Measurements from ENCODE around the gene TOMM5.

TOMM5 gene

DNA sequence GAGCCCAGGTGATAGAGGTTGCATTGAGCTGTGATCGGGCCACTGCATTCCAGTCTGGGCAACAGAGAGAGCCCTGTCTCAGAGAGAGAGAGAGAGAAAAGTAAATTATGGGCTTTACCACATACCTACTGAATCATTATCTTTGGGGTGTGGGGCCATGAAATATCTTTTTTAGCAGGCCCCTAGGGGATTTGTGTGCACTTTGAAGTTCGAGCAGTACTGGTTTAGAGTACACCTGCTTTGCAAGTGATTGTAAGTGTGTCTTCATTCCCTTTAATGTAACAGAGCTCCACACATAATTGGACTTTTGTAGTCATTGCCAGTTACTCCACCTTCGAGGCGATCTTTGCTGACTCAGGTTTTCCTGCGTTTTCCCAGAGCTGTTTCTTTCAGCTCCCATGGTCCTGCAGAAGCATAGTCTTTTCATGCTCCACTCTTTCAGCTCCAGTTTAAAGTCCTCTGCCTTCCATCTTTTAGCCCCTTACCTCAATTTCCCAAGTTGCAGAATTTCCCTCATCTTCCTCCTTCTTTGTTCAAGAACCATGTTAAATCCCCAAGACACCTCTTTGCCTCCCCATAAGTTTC is 34.4 kb upstream of the TOMM5 start:
- TF ChIP-seq TAF1 (IDR thresholded peaks at IDR 0.05; ENCODE audit: borderline replicate concordance, insufficient read depth, low read length) = no peak
- no peak for TF ChIP-seq SIN3A (IDR thresholded peaks at IDR 0.05; ENCODE audit: borderline replicate concordance, insufficient read depth, low read length)
- no peak for TF ChIP-seq POLR2AphosphoS5 (IDR thresholded peaks at IDR 0.05; ENCODE audit: low read depth, low read length)
- TF ChIP-seq, protein P1, sequence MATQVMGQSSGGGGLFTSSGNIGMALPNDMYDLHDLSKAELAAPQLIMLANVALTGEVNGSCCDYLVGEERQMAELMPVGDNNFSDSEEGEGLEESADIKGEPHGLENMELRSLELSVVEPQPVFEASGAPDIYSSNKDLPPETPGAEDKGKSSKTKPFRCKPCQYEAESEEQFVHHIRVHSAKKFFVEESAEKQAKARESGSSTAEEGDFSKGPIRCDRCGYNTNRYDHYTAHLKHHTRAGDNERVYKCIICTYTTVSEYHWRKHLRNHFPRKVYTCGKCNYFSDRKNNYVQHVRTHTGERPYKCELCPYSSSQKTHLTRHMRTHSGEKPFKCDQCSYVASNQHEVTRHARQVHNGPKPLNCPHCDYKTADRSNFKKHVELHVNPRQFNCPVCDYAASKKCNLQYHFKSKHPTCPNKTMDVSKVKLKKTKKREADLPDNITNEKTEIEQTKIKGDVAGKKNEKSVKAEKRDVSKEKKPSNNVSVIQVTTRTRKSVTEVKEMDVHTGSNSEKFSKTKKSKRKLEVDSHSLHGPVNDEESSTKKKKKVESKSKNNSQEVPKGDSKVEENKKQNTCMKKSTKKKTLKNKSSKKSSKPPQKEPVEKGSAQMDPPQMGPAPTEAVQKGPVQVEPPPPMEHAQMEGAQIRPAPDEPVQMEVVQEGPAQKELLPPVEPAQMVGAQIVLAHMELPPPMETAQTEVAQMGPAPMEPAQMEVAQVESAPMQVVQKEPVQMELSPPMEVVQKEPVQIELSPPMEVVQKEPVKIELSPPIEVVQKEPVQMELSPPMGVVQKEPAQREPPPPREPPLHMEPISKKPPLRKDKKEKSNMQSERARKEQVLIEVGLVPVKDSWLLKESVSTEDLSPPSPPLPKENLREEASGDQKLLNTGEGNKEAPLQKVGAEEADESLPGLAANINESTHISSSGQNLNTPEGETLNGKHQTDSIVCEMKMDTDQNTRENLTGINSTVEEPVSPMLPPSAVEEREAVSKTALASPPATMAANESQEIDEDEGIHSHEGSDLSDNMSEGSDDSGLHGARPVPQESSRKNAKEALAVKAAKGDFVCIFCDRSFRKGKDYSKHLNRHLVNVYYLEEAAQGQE (IDR thresholded peaks at IDR 0.05; ENCODE audit: insufficient read depth in 1 of 2, low read depth in 2 of 2, low read length in 2 of 2) = no peak
- no peak for TF ChIP-seq FOXP2 (optimal IDR thresholded peaks at IDR 0.05; ENCODE audit: borderline replicate concordance, extremely low read depth, extremely low read length, insufficient read depth)

GRCh38 chr9:37625758-37626147 is 33.4 kb upstream of the TOMM5 start:
- TF ChIP-seq FOXP2 (optimal IDR thresholded peaks at IDR 0.05; ENCODE audit: borderline replicate concordance, extremely low read depth, extremely low read length, insufficient read depth) (no peak), POLR2AphosphoS5 (IDR thresholded peaks at IDR 0.05; ENCODE audit: low read depth, low read length) (no peak), TAF1 (IDR thresholded peaks at IDR 0.05; ENCODE audit: borderline replicate concordance, insufficient read depth, low read length) (no peak), SIN3A (IDR thresholded peaks at IDR 0.05; ENCODE audit: borderline replicate concordance, insufficient read depth, low read length) (no peak)
- TF ChIP-seq, protein P1 (IDR thresholded peaks at IDR 0.05; ENCODE audit: insufficient read depth in 1 of 2, low read depth in 2 of 2, low read length in 2 of 2) = no peak

GRCh38 chr9:37625036-37625757 is 32.8 kb upstream of the TOMM5 start:
- no peak for TF ChIP-seq TAF1 (IDR thresholded peaks at IDR 0.05; ENCODE audit: borderline replicate concordance, insufficient read depth, low read length)
- TF ChIP-seq, protein P1 (IDR thresholded peaks at IDR 0.05; ENCODE audit: insufficient read depth in 1 of 2, low read depth in 2 of 2, low read length in 2 of 2) = peak; percentile 35 to 85; a peak in 2 of 4 replicates

- no peak for TF ChIP-seq POLR2AphosphoS5 (IDR thresholded peaks at IDR 0.05; ENCODE audit: low read depth, low read length)
- TF ChIP-seq FOXP2 (optimal IDR thresholded peaks at IDR 0.05; ENCODE audit: borderline replicate concordance, extremely low read depth, extremely low read length, insufficient read depth) = no peak
- no peak for TF ChIP-seq SIN3A (IDR thresholded peaks at IDR 0.05; ENCODE audit: borderline replicate concordance, insufficient read depth, low read length)
- TF ChIP-seq, protein P1 (IDR thresholded peaks at IDR 0.05; ENCODE audit: insufficient read depth in 1 of 2, low read depth in 2 of 2, low read length in 2 of 2) = no peak
- no peak for TF ChIP-seq TAF1 (IDR thresholded peaks at IDR 0.05; ENCODE audit: borderline replicate concordance, insufficient read depth, low read length)
These were observed 31.7 kb upstream of the TOMM5 start for GRCh38 chr9:37624073-37624472.

All from PFSK-1 (cell line).